AG10803 (cell line): ENCODE data around the gene CHRNA4.

ENCODE experiments used
- DNase-seq: peaks from one replicate; pipeline ENCODE4 v3.0.0; 2010; ENCODE audit warnings: low read depth
- H3K4me3 ChIP-seq: 2 replicates; pipeline ENCODE4 v1.5.1; 2011; ENCODE audit warnings: mild to moderate bottlenecking, low read length, control low read depth
- CTCF ChIP-seq: conservative IDR thresholded peaks from 2 replicates; pipeline ENCODE4 v1.5.1; 2011; ENCODE audit warnings: mild to moderate bottlenecking, low read length, control low read depth, inconsistent platforms

The CHRNA4 gene

DNA sequence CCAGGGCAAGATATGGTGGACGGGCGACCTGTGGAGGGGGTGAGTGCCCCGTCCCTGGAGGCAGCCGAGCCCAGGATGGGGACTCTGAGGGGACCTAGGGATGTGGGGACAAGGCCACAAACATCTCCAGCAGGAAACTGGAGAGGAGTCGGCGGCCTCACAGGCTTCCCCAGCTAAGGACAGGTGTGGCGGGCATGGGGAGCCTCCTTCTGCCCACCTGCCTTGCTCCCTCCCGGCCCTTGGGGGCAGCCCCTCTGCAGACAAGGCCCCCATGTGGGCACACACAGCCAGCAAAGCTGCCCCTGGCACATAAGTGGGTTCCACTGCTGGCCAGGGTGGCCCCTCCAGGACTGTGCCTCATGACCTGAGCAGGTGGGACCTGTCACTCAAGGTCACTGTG is 4.6 kb downstream of the CHRNA4 start:
- no peak for DNase-seq

GRCh38 chr20:63355781-63356295 is 5.3 kb downstream of the CHRNA4 start:
- no peak for TF ChIP-seq CTCF

More for the DNA sequence above, 4.6 kb downstream of the CHRNA4 start:
- TF ChIP-seq CTCF = no peak
- H3K4me3 ChIP-seq = no peak overlapping the region

DNA sequence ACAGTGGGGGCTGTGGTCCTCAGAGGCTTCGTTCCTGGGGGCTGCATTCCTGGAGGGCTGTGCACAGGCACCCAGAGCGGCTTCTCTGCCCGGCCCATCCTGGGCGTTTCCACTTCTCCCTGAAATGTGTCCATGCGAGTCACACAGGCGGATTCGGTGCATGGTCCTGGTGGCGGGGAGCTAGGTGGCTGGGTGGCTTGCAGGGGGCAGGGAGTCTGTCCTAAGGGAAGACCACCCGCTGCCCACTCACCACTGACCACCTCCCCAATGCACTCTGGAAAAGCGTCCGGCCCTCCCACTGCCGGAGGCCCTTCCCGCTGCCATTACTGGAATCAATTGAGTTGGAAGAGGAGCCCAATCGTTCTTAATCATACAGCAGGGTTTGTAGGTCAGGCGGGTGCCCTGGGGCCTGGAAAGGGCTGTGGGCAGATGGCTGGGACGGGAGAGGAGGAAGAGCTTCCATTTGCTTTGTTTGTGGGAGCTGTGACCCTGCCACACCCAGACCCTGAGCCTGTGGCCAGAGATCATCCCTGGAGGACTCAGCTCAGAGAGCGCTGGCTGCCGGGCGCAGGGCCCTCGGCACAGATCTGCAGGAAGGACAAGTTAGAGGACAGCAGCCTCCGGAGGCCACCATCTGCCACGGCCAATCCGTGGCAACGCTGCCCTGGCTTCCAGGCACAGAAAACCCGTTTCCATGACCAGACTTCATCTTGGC is 6.4 kb downstream of the CHRNA4 start:
- no peak for DNase-seq
- no peak for TF ChIP-seq CTCF
- no peak overlapping the region for H3K4me3 ChIP-seq

More at GRCh38 chr20:63355781-63356295, 5.3 kb downstream of the CHRNA4 start:
- no peak for DNase-seq
- no peak overlapping the region for H3K4me3 ChIP-seq

DNA sequence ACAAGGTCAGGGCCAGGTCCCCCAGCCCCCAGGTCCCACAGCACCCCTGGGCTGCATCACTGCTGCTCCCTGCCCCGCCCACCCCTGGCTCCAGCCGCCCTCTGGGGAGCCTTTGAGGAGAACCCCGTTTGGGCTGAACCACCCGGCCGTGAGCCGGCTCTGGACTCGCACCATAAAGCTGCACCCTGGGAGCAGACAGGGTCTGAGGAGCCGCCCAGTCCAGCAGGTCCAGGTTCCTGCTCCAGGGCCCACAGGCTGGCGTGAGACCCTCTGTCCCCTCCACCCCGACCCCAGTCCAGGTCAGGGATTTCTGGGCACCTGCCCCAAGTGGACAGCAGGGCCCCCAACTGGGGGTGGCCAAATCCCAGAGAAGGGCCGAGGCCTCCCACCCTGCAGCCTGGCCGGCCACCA is 8.3 kb downstream of the CHRNA4 start:
- DNase-seq = no peak
- H3K4me3 ChIP-seq = no peak overlapping the region
- TF ChIP-seq CTCF = no peak

- no peak for DNase-seq
- H3K4me3 ChIP-seq = no peak overlapping the region
- no peak for TF ChIP-seq CTCF
These were observed 9.1 kb downstream of the CHRNA4 start for GRCh38 chr20:63351811-63352591.

GRCh38 chr20:63351326-63351700 is 9.8 kb downstream of the CHRNA4 start:
- no peak for TF ChIP-seq CTCF
- H3K4me3 ChIP-seq = no peak overlapping the region
- DNase-seq = no peak
